ACC112 (cell line): ENCODE results near the gene RMDN2.
"Not testable (repeated sequence)": the region's sequence is repeated elsewhere in the genome, so short reads cannot be mapped to it uniquely, and the experiment has no call there.

Experiments used
- H2AFZ ChIP-seq: fragments of 200-600 bp; sonication (generic); one replicate; pipeline ENCODE4 v1.6.0; 2017; ENCODE audit warnings: antibody characterized with exemption, low read length; ENCODE audit not compliant: unreplicated experiment
- H3K27ac ChIP-seq: fragments of 200-600 bp; sonication (generic); 2 replicates; pipeline ENCODE4 v1.5.1; 2014; ENCODE audit warnings: low read depth, mild to moderate bottlenecking, antibody characterized with exemption, low read length, moderate library complexity
- H3K27me3 ChIP-seq: fragments of 200-600 bp; sonication (generic); 2 replicates; pipeline ENCODE4 v1.6.1; 2014; ENCODE audit warnings: mild to moderate bottlenecking, antibody characterized with exemption, low read length, moderate library complexity, mixed read lengths; ENCODE audit not compliant: insufficient read depth
- H3K36me3 ChIP-seq: fragments of 200-600 bp; sonication (generic); 2 replicates; pipeline ENCODE4 v1.6.1; 2016; ENCODE audit warnings: mild to moderate bottlenecking, antibody characterized with exemption, low read length, moderate library complexity, mixed read lengths; ENCODE audit not compliant: insufficient read depth
- H3K4me1 ChIP-seq: fragments of 200-600 bp; sonication (generic); one replicate; pipeline ENCODE4 v1.6.1; 2016; ENCODE audit warnings: low read length, mixed read lengths; ENCODE audit not compliant: insufficient read depth, unreplicated experiment, control insufficient read depth
- H3K4me3 ChIP-seq: fragments of 200-600 bp; sonication (generic); 2 replicates; pipeline ENCODE4 v1.5.1; 2014; ENCODE audit warnings: mild to moderate bottlenecking, low read depth, low read length
- H3K79me2 ChIP-seq: fragments of 200-600 bp; sonication (generic); one replicate; pipeline ENCODE4 v1.6.0; 2016; ENCODE audit warnings: low read length; ENCODE audit not compliant: control insufficient read depth, unreplicated experiment, insufficient read depth

RMDN2 gene

DNA sequence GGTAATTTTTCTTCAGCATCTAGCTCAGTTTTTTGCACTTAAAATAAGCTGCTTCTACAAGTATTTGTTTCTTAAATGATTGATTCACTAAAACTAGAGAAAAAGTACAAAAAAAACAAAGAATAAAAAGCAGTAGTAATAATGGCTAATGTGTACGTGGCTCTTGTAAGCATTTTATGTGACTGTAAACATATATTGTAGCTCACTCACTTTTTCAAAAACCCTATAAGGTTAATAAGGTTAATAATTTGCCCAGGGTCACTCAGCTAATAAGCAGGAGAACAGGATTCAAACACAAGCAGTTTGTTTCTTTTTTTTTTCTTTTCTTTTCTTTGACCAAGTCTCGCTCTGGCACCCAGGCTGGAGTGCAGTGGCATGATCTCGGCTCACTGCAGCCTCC, 67.5 kb downstream of the RMDN2 start:
- Histone ChIP-seq H3K27ac (no peak overlapping the region), H3K79me2 (no peaks in the 10 kb centered on the region), H3K4me3 (no peak overlapping the region), H3K27me3 (no peaks in the 10 kb centered on the region), H2AFZ (peak overlapping the region; percentile 7), H3K36me3 (no peaks in the 10 kb centered on the region), H3K4me1 (no peaks in the 10 kb centered on the region)

- Histone ChIP-seq H3K36me3 (no peaks in the 10 kb centered on the region), H3K27me3 (no peaks in the 10 kb centered on the region), H2AFZ (no peak overlapping the region), H3K4me1 (no peaks in the 10 kb centered on the region), H3K27ac (no peak overlapping the region), H3K79me2 (no peaks in the 10 kb centered on the region), H3K4me3 (no peak overlapping the region)
Measured at GRCh38 chr2:37993143-37993542, 68.1 kb downstream of the RMDN2 start.

DNA sequence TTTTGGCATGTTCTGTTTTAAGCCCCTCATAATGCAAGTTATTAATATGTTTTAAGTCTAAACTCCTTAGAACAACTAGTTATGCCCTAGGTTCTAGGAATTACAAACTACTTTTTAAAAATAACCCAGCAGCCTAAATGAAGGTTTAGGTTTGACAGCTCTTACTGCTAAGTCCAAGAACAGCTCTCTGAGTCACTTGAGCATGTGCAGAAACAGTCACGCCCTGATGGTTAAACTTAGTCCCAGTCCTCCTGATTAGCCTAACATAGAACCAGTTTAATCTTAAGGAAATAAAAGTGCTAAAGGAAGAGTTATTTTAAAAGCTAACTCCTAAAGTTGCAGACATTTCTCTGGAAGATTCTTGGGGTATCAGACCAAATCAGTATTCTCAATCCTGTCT, 72.5 kb downstream of the RMDN2 start:
- Histone ChIP-seq H3K27me3 (no peaks in the 10 kb centered on the region), H3K4me1 (no peaks in the 10 kb centered on the region), H3K4me3 (no peak overlapping the region), H3K27ac (no peak overlapping the region), H2AFZ (no peak overlapping the region), H3K36me3 (no peaks in the 10 kb centered on the region), H3K79me2 (no peaks in the 10 kb centered on the region)

- H3K27me3 ChIP-seq: no peaks in the 10 kb centered on the region
- H3K4me3 ChIP-seq: no peak overlapping the region
- no peaks in the 10 kb centered on the region for H3K79me2 ChIP-seq
- no peak overlapping the region for H2AFZ ChIP-seq
- H3K27ac ChIP-seq: no peak overlapping the region
- no peaks in the 10 kb centered on the region for H3K36me3 ChIP-seq
- H3K4me1 ChIP-seq: no peaks in the 10 kb centered on the region
Measured at GRCh38 chr2:38000485-38001222, 75.6 kb downstream of the RMDN2 start.

DNA sequence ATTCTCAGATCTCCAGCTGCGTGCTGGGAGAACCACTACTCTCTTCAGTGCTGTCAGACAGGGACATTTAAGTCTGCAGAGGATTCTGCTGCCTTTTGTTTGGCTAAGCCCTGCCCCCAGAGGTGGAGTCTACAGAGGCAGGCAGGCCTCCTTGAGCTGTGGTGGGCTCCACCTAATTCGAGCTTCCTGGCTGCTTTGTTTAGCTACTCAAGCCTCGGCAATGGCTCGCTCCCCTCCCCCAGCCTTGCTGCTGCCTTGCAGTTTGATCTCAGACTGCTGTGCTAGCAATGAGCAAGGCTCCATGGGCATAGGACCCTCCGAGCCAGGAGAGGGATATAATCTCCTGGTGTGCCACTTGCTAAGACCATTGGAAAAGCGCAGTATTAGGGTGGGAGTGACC, 85.1 kb downstream of the RMDN2 start:
- not testable (repeated sequence) for H3K79me2 ChIP-seq, H3K27ac ChIP-seq, H3K27me3 ChIP-seq, H2AFZ ChIP-seq, H3K4me1 ChIP-seq, H3K36me3 ChIP-seq, H3K4me3 ChIP-seq

DNA sequence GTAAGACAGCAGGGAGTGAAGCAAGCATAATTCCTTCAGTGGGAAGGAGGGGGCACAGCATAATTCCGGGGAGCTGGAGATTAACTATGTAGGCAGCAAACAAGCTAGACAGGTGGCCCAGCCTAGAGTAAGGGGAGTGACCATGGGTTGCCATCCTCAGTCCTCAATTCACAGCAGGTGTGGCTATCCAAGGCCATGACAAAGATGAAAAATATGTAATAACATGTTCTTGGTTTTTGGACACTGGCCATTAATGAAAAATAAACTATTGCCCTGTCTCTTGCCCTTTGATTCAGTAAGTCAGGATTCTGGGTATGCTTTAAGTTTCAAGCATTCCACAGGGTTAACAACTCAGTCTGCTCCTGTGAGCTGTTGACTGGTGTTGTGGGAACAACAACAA, 85.9 kb downstream of the RMDN2 start:
- Histone ChIP-seq H3K27me3 (no peaks in the 10 kb centered on the region), H3K4me1 (peaks cover 6% of the 10 kb centered on the region), H2AFZ (no peak overlapping the region), H3K27ac (no peak overlapping the region), H3K4me3 (no peak overlapping the region), H3K79me2 (no peaks in the 10 kb centered on the region), H3K36me3 (no peaks in the 10 kb centered on the region)

- no peaks in the 10 kb centered on the region for H3K27me3 ChIP-seq
- H3K36me3 ChIP-seq: no peaks in the 10 kb centered on the region
- no peaks in the 10 kb centered on the region for H3K79me2 ChIP-seq
- no peak overlapping the region for H2AFZ ChIP-seq
- no peak overlapping the region for H3K27ac ChIP-seq
- H3K4me3 ChIP-seq: no peak overlapping the region
- peaks cover 6% of the 10 kb centered on the region for H3K4me1 ChIP-seq
Measured at GRCh38 chr2:38013158-38013752, 88.2 kb downstream of the RMDN2 start.

- no peak overlapping the region for H3K4me3 ChIP-seq
- peaks cover 6% of the 10 kb centered on the region for H3K4me1 ChIP-seq
- H3K79me2 ChIP-seq: no peaks in the 10 kb centered on the region
- H3K27ac ChIP-seq: no peak overlapping the region
- H3K27me3 ChIP-seq: no peaks in the 10 kb centered on the region
- H2AFZ ChIP-seq: no peak overlapping the region
- no peaks in the 10 kb centered on the region for H3K36me3 ChIP-seq
Measured at GRCh38 chr2:38016219-38016618, 91.1 kb downstream of the RMDN2 start.

DNA sequence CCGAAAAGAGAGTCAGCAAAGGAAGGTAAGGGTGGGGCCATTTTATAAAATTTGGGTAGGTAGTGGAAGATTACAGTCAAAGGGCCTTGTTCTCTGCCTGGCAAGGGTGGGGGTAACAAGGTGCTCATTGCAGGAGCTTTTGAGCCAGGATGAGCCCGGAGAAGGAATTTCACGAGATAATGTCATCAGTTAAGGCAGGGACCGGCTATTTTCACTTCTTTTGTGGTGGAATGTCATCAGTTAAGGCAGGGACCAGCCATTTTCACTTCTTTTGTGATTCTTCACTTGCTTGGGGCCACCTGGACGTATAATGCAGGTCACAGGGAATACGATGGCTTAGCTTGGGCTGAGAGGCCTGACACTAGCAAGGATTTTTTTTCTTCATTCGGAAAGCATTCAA, 92.7 kb downstream of the RMDN2 start:
- Histone ChIP-seq H3K4me3 (no peak overlapping the region), H3K27ac (no peak overlapping the region), H3K27me3 (no peaks in the 10 kb centered on the region), H3K4me1 (peaks cover 4% of the 10 kb centered on the region), H3K79me2 (no peaks in the 10 kb centered on the region), H3K36me3 (no peaks in the 10 kb centered on the region), H2AFZ (no peak overlapping the region)

DNA sequence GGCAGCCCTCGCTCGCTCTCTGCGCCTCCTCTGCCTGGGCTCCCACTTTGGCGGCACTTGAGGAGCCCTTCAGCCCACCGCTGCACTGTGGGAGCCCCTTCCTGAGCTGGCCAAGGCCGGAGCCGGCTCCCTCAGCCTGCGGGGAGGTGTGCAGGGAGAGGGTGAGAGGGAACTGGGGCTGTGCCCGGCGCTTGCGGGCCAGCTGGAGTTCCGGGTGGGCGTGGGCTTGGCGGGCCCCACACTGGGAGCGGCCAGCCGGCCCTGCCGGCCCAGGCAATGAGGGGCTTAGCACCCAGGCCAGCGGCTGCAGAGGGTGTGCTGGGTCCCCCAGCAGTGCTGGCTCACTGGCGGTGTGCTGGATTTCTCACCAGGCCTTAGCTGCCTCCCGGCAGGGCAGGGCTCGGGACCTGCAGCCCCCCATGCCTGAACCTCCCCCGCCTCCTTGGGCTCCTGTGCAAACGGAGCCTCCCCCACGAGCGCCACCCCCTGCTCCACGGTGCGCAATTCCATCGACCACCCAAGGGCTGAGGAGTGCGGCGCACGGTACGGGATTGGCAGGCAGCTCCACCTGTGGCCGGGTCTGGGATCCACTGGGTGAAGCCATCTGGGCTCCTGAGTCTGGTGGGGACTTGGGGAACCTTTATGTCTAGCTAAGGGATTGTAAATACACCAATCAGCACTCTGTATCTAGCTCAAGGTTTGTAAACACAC, 95.4 kb downstream of the RMDN2 start:
- not testable (repeated sequence) for H2AFZ ChIP-seq, H3K4me3 ChIP-seq, H3K79me2 ChIP-seq, H3K36me3 ChIP-seq, H3K27ac ChIP-seq, H3K4me1 ChIP-seq, H3K27me3 ChIP-seq

GRCh38 chr2:38021589-38021988, 96.5 kb downstream of the RMDN2 start:
- no peak overlapping the region for H3K27ac ChIP-seq
- no peaks in the 10 kb centered on the region for H3K4me1 ChIP-seq
- no peaks in the 10 kb centered on the region for H3K27me3 ChIP-seq
- no peaks in the 10 kb centered on the region for H3K36me3 ChIP-seq
- no peaks in the 10 kb centered on the region for H3K79me2 ChIP-seq
- H3K4me3 ChIP-seq: no peak overlapping the region
- H2AFZ ChIP-seq: no peak overlapping the region
